ENCODE results near the gene CRYBA4.
"Not testable (repeated sequence)": the region's sequence is repeated elsewhere in the genome, so short reads cannot be mapped to it uniquely, and the experiment has no call there.

CRYBA4 gene

DNA sequence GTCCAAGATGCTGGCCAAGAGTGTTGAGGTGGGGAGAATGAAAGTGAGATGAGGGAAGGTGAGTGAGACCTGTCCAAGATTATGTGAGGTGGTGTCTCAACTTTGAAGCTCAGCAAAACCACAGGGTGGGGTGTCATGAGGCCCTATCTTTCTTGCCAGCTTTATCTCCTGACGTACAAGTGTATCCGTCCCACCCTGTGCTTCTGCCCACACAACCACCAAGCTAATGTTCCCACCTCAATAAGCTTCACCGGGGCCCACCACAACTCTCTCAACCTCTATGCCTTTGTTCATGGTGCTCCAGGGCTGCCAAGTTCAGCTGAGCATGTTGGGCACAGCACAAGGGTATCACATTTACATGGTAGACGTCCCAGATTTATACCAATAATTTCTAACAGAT is 24.7 kb upstream of the CRYBA4 start:
- DNase-seq (ENCODE audit: low read depth) = no peak

DNA sequence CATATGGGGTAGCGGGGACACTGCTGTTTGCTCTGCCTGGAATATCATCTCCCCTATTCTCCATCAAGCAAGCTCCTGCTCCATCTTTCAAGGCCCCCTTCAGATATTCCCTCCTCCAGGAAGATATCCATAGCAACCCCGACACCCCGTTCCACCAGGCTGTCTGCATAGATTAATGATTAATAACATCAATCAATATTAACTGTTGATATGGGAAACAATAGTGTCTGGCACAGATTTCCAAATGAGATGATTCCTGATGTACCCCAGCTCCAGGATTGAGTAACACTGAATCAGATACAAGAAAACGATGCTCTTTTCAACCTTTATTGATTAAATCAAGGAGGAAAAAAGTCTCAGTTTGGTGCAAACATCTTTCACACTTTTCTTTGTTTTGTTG is 24.3 kb upstream of the CRYBA4 start:
- DNase-seq (ENCODE audit: low read depth) = no peak

DNA sequence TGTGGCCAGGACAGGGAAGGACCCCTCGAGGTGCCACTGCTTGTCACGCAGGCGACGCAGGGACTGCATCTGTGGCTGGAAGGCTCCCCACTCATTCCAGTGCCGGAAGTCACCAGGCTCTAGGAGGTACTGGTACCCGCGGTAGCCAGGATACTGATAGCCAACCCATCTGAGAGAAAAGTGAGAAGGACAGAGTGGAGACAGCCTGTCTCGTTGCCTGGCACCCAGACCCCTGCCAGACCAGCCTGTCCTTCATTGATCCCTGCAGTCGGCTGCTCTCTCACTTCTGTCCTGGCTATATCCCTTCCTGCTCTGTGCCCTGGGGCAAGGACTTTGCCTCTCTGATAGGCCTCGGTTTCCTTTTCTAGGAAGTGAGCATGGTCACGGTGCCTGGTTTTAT is 22.3 kb upstream of the CRYBA4 start:
- DNase-seq (ENCODE audit: low read depth) = no peak

DNA sequence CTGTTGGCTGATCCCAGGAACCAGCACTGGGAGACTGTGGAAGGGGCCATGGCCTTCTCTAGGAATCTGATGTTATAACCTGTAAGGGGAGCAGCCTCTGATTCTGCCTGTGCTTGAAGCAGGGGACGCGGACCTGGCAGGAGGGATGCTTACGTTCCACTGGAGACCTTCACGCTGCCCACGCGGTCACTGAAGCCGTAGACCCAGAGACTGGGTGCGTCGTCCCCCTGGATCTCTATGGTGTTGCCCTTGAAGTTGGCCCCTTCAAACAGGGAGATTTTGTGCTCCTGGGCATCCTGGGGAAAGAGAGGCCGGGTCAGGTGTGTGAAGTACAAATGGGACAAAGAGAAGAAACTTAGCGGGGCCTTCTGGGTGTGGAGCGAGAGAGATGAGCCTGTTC is 20.0 kb upstream of the CRYBA4 start:
- no peak for DNase-seq (ENCODE audit: low read depth)

DNA sequence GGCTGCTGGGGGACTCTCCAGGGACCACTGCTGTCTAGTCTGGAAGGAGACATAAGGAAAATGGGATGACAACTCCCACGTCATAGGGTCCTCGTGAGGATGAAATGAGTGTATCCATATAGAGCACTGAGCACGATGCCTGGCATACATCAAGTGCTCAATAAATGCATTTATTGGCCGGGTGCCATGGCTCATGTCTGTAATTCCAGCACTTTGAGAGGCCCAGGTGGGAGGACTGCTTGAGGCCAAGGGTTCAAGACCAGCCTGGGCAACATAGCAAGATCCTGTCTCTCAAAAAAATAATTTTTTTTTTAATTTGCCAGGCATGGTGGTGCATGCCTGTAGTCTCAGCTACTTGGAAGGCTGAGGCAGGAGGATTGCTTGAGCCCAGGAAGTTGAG is 19.6 kb upstream of the CRYBA4 start:
- DNase-seq (ENCODE audit: low read depth) = no peak

DNA sequence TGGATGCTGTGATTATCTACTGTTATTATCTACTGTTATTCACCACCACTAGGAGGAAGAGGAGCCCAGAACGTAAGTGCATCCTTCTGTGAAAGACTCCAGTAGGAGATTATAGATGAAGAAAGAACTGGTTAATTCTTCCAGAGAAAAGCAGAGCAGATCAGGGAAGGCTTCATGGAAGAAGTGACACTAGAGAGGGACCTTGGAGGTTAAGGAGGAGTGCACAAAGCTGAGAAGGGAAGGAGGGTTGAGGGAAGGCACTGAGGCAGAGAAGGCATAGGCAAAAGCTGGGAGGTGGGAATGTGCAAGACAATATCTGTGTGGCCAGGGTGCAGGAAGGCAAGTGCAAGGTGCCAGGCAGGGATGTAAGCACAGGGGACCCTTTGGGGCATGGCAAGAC is 17.4 kb upstream of the CRYBA4 start:
- no peak for DNase-seq (ENCODE audit: low read depth)

DNA sequence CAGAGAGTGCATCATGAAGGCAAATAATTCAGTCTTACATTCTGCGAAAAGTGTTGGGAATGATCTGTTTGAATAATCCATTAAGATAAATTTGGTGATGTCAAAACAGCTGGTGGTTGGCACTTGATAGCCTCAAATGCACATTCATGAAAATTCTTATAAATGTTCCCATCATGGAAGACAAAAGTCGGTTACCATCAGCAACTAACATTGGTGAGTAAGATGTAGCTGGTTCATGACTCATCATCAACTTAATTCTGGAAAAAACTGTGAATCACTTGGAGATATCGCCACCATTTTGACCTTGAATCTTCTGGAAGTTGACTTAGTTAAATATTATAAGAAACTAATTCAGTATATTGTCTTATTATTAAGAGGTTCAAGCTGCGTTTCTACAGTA is 15.2 kb upstream of the CRYBA4 start:
- DNase-seq (ENCODE audit: low read depth) = peak; percentile 17

DNA sequence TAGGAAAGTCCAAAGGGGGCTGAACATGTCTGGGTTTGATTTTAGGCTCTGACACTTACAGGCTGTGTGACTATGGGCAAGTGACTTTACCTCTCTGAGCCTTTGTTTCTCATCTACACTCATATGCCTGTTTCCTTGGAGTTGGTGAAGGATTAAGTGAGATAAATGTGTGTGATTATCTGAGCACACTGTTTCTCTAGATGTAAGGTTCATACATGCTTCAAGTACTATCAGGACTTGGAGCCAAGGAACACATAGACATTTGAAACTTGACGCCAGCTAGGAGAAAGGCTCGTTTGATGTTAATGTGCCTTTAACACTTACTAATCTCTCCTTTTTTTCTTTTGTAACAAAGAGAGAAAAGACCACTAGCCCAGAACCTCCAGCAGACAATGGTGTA is 13.6 kb upstream of the CRYBA4 start:
- DNase-seq (ENCODE audit: low read depth) = no peak

DNA sequence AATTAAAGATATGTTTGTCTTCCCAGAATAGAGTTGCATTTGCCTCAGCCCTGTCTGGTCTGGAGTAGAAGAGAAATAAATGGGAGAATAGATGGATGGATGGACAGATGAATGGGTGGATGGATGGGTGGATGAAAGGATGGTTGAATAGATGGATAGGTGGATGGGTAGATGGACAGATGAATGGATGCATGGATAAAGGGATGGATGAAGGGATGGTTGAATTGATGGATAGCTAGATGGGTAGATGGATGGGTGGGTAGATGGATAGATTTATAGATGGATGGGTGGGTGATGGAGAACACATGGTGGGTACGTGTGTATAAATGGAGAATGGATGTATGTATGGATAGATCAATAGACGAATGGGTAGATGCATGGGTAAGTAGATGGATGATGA is 12.5 kb upstream of the CRYBA4 start:
- no peak for DNase-seq (ENCODE audit: low read depth)

DNA sequence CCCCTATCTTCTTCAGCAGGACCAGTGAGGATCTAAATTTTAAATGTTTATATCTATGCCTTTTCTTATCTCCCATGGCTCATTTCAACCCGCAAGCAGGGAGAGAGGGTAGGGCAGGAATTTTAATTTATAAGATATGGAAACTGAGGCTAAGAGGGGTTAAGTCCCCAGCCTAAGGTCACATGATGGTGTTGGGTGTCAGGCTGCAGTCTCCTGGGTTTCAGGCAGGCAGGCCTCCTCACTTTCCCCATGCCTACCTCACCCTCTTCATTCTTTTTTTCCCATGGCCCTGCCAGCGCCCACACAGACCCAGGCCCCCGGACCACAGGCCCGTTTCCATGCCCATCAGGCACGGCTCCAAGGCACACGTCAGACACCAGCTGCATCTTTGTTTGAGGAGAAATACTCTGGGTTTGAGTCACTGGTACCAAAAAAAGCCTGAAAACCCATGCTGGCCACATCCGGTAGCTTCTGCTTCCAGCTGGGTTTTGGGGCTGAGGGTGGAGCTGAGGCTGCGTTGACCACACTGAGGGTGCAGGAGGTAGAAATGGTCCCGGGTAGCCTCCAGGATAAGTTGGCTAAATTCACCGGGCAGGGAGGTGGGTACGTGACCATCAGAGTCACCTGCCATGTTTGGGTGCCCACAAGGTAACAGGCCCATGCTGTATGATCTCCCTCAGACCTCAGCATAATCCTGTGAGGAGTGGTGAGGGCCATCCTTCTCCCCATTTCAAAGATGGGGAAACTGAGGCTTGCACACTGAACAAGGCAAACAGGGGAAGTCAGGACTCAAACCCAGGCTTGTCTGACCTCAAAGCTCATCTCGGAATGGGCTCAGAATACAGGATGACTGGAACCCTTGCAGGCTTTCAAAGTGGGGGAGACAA is 11.4 kb upstream of the CRYBA4 start:
- DNase-seq (ENCODE audit: low read depth) = peak; percentile 82

DNA sequence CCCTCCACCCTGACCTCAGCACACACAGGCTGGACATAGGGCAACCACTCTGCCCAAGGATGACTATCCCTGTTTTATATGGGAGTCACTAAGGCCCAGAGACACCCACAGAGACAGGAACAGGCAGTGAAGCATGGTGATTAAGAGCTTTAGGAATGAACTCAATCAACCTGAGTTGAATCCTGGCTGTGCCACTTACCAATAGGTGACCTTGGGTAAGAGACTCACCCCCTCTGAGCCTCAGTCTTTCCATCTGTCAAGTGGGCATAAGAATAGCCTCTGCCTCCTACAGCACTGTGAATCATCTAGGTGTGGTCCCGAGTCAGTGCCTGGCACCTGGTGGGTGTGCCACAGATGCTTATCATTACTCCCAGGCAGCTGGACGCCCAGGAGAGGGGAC is 10.8 kb upstream of the CRYBA4 start:
- no peak for DNase-seq (ENCODE audit: low read depth)

DNA sequence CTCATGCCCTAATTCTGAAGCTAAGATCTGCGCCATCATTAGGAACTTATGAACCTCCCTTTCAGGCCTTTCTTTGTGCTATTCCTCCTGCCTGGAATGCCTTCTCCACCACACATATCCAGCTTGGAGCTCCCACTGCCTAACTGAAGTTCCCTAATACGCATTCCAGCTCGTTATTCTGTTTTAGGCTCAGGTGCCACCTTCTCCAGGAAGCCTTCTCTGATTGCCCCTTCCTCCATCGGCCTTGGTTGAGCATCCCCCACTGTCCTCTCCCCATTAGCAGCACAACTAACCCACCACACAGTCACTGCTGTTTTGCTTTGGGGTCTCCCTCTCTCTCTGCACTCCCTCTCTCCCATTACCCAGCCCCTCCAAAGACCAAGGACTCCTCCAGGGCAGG is 9.1 kb upstream of the CRYBA4 start:
- no peak for DNase-seq (ENCODE audit: low read depth)

DNA sequence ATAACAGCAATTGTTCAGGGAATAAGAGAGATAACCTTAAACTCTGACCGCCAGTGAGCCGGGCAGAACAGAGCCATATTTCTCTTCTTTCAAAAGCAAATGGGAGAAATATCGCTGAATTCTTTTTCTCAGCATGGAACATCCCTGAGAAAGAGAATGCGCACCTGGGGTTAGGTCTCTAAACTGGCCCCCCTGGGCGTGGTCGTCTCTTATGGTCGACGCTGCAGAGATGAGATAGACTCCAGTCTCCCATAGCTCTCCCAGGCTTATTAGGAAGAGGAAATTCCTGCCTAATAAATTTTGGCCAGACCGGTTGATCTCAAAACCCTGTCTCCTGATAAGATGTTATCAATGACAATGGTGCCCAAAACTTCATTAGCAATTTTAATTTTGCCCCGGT is 8.0 kb upstream of the CRYBA4 start:
- not testable (repeated sequence) for DNase-seq (ENCODE audit: low read depth)

DNA sequence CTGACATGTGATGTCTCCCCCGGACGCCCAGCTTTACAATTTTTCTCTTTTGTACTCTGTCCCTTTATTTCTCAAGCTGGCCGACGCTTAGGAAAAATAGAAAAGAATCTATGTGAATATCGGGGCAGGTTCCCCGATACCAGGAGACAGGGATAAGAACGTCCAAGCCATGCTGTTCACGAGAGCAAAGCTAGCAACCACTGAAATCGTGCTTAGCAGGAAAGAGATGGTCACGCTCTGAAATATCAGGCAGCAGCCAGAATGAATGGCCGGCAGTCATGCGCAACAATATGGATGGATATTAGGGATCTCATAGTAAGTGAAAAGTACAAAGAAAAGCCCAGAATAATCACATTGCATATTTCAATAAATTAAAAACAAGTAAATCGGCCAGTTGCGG is 7.4 kb upstream of the CRYBA4 start:
- no peak for DNase-seq (ENCODE audit: low read depth)

DNA sequence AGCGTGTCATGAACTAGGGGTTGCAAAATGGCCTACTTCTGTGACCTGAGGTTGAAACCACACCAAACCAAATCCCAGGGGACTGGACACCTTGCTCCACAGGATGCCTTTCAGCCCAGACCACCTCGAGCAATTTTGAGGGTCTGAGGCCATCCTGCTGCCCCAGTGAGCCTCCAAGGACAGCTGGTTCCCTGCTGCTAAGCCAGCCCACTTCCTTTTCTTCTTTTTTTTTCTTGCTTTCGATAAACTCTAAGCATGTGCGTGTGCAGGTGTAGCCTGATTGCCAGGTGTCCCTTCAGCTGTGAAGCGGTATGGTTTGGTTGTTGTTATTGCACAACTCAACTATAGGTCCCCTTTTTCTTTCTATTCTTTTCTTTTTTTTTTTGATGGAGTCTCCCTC is 6.6 kb upstream of the CRYBA4 start:
- DNase-seq (ENCODE audit: low read depth) = no peak

DNA sequence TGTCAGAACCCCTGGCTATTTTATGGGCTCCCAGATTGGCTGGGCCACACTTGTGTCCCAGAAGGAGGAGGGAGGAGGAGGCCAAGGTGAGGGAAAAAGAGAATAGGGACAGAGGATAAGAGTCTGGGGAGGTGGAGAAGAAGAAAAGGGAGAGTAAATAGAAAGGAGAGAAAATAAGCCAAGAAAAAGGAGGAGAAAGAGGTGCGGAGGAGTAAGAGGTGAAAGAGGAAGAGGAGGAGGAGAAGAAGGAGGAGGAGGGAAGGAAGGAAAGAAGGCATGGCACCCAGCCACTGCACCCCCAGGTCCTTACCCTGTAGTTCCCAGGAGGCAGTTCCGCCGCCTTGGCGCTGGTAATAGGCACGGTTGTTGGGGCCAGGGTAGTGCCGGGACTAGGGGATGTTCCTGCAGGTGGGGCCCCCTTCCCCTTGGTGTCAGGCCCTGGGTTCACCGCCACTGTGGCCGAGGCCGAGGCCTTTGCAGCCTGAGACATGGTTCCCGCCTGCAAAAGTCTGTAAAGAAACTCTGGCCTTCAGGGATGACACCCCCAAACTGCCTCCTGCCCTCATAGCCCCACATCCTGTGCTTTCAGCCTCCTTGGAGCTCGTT is 5.8 kb upstream of the CRYBA4 start:
- no peak for DNase-seq (ENCODE audit: low read depth)

DNA sequence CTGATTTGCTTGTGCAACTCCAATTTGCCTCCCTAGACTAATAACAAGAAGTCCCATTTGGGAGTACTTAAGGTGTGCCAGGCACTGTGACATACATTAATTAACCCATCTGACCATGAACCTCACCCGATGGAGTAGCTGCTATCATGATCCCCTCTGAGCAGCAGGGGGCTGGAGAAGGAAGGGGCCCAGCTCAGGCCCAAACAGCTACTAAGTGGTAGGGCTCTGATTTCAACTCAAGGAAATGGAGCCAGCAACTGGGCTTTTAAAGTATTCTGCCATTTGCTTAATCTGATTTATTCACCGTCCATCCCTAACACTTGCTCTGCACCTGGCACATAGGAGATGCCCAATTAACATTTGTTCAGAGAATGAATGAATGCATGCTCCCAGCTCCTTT is 5.1 kb upstream of the CRYBA4 start:
- no peak for DNase-seq (ENCODE audit: low read depth)

DNA sequence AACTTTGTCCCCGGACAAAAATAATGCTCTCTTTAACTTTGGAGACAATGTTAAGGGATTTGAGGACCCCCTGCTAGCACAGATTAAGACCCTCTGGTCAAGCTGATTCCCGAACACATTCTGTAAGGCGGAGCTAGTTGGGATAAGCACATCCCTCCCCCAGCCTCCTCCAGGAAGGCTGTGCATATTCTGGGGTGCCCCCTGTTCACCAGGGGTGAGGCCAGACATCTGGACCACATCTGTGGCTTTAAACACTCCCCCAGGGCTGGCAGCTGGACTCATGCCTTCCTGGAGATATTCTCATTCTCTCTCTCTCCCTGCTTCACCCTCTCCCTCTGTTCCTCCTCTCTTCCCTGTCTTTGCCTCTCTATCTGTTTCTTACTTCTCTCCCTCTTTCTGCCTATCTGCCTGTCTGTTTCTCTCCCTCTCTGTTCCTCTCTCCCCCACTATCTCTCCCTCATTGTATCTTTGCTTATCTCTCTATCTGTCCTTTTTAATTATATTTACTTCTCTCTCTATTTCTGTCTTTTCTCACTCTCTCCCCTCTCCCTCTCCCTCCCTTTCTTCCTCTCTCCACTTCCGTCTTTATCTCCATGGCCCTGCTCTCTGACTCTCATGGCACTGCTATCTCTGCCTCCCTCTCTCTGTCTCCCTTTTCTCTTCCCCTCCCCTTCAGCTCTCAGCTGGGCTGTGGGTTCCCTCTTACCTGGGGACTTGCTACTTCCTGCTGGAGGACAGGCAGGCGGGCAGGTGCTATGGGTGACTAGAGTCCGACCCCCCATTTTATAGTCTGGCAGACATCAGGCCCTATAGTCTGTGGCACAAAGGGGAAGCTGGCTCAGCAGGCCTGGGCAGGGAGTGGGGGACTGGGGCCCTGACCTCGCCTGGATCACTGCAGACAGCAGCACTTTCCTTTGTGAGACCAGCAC is 4.2 kb upstream of the CRYBA4 start, which contains the start of gene CRYBB1:
Gene CRYBB1 (minus strand): TSS at position 757 of the 929 bp plus-strand sequence. CDS start 1,708 bp downstream, outside the sequence.
- peak; percentile 18 for DNase-seq (ENCODE audit: low read depth)

DNA sequence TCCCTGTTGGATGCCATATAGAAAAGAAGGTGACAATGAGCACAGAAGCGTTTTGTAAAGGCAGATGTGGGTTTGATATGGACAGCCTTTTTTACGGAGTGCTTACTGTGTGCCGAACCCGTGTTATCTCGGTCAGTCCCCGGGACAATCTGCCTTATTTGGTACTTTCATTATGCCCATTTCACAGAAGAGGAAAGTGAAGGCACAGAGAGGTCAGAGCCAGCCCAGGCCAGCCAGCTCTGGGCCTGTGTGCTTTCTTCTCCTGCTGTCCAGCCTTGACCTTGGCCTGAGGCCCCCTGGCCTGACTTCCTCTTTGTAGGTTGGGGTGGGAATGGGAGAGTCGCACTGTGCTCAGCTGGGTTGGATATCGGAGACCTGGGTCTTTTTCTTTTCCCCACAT is 3.3 kb upstream of the CRYBA4 start:
- no peak for DNase-seq (ENCODE audit: low read depth)

DNA sequence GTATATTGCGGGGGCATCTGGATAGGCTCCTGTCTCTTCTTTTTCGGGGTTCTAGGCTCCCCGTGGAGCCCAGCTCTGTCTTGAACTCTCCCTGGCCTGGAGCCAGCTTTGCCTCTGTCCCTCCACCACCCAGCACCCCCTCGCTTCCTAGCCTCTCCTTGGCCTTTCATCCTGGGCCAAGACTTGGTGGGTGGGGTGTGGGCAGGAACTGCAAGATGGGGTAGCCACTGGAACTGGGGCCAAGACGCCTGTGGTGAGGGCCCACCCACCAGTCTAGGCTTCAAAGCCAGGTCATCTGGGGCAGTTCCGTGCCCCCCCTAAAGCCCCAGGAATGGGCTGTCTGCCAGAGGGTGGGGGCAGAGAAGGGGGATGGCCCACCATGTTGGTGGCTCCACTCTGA is 2.3 kb upstream of the CRYBA4 start:
- no peak for DNase-seq (ENCODE audit: low read depth)

DNA sequence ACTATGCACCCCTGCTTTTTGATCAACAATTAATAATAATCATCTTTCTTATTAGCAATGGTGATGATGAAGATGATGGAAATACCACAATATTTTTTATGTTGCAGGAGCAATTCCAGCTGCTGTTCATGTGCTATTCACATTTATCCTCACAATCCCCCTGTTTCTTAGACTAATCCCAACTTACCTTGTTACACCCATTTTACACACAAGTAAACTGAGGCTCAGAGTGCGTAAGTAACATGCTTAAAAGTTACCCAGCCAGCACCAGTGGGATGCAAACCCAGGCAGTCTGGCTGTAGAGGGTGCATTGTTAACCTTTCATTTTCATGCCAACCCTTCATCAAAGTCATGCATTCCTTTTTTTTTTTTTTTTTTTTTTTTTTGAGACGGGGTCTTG is 1.6 kb upstream of the CRYBA4 start:
- no peak for DNase-seq (ENCODE audit: low read depth)

DNA sequence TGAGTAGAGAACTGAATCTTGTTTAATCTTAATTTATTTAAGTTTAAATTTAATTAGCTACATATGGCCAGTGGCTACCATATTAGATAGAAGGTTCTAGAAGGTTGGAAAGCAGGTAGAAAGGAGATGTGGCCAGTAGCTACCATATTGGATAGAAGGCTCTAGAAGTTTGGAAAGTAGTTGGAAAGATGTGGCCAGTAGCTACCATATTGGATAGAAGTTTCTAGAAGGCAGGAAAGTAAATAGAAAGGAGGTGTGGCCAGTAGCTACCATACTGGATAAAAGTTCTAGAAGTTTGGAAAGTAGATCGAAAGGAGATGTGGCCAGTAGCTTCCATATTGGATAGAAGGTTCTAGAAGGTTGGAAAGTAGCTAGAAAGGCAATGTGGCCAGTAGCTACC is 2.2 kb downstream of the CRYBA4 start:
- DNase-seq (ENCODE audit: low read depth) = no peak

DNA sequence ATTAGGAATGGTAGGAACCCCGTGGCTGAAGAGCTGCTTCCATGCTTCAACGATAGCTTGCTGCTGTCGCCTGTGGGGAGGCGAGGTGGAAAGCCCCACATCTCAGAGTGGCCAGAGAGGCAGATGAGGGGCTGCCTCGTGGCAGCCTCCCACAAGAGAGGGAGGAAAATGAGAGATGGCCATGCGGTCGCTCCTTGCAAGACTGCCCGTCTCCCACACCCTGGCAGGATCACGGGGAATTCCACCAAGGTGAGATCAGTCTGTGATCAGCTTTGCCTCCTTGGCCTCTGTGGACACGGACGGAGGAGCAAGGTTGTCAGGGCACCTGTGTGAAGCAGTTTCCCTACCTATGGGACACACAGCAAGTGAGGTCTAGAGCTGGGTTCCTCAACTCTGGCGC is 3.0 kb downstream of the CRYBA4 start:
- no peak for DNase-seq (ENCODE audit: low read depth)

Measured in fibroblast of gingiva (primary cell).